ENCODE data around the gene ATP2B2. TPM values are rescaled to one million over a fixed set of nuclear protein-coding genes. Genes with fewer than 3 reads are reported as not detected.

Gene ATP2B2
- total RNA-seq, 4 donors from 2014 or later: 0.31 to 2.9 (median 1.8) TPM

- no peaks in the 10 kb centered on the region for H3K36me3 ChIP-seq
- H3K27ac ChIP-seq: no peak overlapping the region
- in situ Hi-C loops (cut with MboI; ENCODE audit: low sequenced_read_pairs in 4 of 4) (loop anchor here (10.0 to 25.0 kb wide), 2 partner anchors 381 to 383 kb away; no protein-coding TSS in a partner anchor), intact Hi-C loops (cut with DNase I; ENCODE audit: low total_unique reads) (no loop called here)
- no peak overlapping the region for H3K4me3 ChIP-seq
- ATAC-seq (no peak), DNase-seq (no peak)
- TF ChIP-seq CTCF (IDR thresholded peaks at IDR 0.05 in 4 of 5, conservative IDR thresholded peaks at IDR 0.05 in 1 of 5) (no peak), POLR2A (IDR thresholded peaks at IDR 0.05) (no peak)
- no peaks in the 10 kb centered on the region for H3K4me1 ChIP-seq
- no peaks in the 10 kb centered on the region for H3K27me3 ChIP-seq
- H3K9me3 ChIP-seq: no peaks in the 10 kb centered on the region
These were observed 151.6 kb downstream of the ATP2B2 start for GRCh38 chr3:10353661-10354360.

GRCh38 chr3:10353160-10353559 is 152.2 kb downstream of the ATP2B2 start:
- no peaks in the 10 kb centered on the region for H3K9me3 ChIP-seq
- ATAC-seq (no peak), DNase-seq (no peak)
- no peak overlapping the region for H3K4me3 ChIP-seq
- H3K4me1 ChIP-seq: no peaks in the 10 kb centered on the region
- TF ChIP-seq POLR2A (IDR thresholded peaks at IDR 0.05) (no peak), CTCF (IDR thresholded peaks at IDR 0.05 in 4 of 5, conservative IDR thresholded peaks at IDR 0.05 in 1 of 5) (no peak)
- no peaks in the 10 kb centered on the region for H3K36me3 ChIP-seq
- no peak overlapping the region for H3K27ac ChIP-seq
- in situ Hi-C loops (cut with MboI; ENCODE audit: low sequenced_read_pairs in 4 of 4) (loop anchor here (10.0 to 25.0 kb wide), 2 partner anchors 382 to 384 kb away; no protein-coding TSS in a partner anchor), intact Hi-C loops (cut with DNase I; ENCODE audit: low total_unique reads) (no loop called here)
- H3K27me3 ChIP-seq: no peaks in the 10 kb centered on the region

GRCh38 chr3:10352146-10352911 is 153.1 kb downstream of the ATP2B2 start:
- H3K27me3 ChIP-seq: no peaks in the 10 kb centered on the region
- H3K36me3 ChIP-seq: no peaks in the 10 kb centered on the region
- in situ Hi-C loops (cut with MboI; ENCODE audit: low sequenced_read_pairs in 4 of 4): loop anchor here (10.0 to 25.0 kb wide), 2 partner anchors 382 to 385 kb away; no protein-coding TSS in a partner anchor
- no peaks in the 10 kb centered on the region for H3K9me3 ChIP-seq
- no peak overlapping the region for H3K4me3 ChIP-seq
- intact Hi-C loops (cut with DNase I; ENCODE audit: low total_unique reads): no loop called here
- DNase-seq (no peak), ATAC-seq (no peak)
- H3K4me1 ChIP-seq: no peaks in the 10 kb centered on the region
- no peak for TF ChIP-seq POLR2A (IDR thresholded peaks at IDR 0.05)
- H3K27ac ChIP-seq: no peak overlapping the region

GRCh38 chr3:10351013-10351735 is 154.2 kb downstream of the ATP2B2 start:
- DNase-seq (no peak), ATAC-seq (no peak)
- H3K36me3 ChIP-seq: no peaks in the 10 kb centered on the region
- H3K27me3 ChIP-seq: no peaks in the 10 kb centered on the region
- TF ChIP-seq CTCF (IDR thresholded peaks at IDR 0.05 in 4 of 5, conservative IDR thresholded peaks at IDR 0.05 in 1 of 5) (no peak), POLR2A (IDR thresholded peaks at IDR 0.05) (no peak)
- intact Hi-C loops (cut with DNase I; ENCODE audit: low total_unique reads) (no loop called here), in situ Hi-C loops (cut with MboI; ENCODE audit: low sequenced_read_pairs in 4 of 4) (loop anchor here (10.0 to 25.0 kb wide), 2 partner anchors 384 to 386 kb away; no protein-coding TSS in a partner anchor)
- no peak overlapping the region for H3K27ac ChIP-seq
- no peak overlapping the region for H3K4me3 ChIP-seq
- H3K9me3 ChIP-seq: no peaks in the 10 kb centered on the region
- no peaks in the 10 kb centered on the region for H3K4me1 ChIP-seq
